Lower leg skin (tissue), 3 donors: ENCODE data around the gene ACADM.

Experiments
- CTCF ChIP-seq, 3 donors: fragments of 450-650 bp; IDR thresholded peaks; one replicate each; pipeline ENCODE4 v1.5.1; 2016; ENCODE audit warnings: antibody characterized with exemption in 3 of 3, mild to moderate bottlenecking in 3 of 3, moderate library complexity in 2 of 3
- POLR2A ChIP-seq, 2 donors: fragments of 450-650 bp; IDR thresholded peaks; one replicate each; pipeline ENCODE4 v1.6.1; 2016 to 2017; ENCODE audit warnings: antibody characterized with exemption in 2 of 2, mild to moderate bottlenecking in 1 of 2, moderate library complexity in 1 of 2

DNA sequence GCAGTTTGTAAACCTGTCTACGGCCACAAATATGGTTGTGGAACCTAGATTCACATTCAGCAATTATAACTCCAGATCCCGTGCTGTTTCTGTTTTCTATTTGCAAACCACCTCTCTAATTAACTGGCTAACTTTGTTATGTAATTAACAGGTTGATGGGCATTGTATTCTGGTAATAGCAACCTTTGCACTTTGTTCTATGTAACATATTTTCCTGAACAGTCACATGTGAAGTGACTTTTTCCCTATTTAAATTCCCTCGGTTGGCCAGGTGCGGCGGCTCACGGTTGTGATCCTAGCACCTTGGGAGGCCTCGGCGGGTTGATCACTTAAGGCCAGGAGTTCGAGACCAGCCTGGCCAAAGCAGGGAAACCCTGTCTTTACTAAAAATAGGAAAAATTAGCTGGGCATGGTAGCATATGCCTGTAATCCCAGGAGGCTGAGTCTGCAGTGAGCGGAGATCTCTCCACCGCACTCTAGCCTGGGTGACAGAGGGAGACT is 1.4 kb downstream of the ACADM start:
- TF ChIP-seq POLR2A (IDR thresholded peaks at IDR 0.05) (no peak), CTCF (IDR thresholded peaks at IDR 0.05) (no peak)
